Lower leg skin (tissue), 4 donors: ENCODE data around the gene KDM7A. TPM values are rescaled to one million over a fixed set of nuclear protein-coding genes. Genes with fewer than 3 reads are reported as not detected.

Experiments
- DNase-seq, 2 donors: peaks; one replicate each; pipeline ENCODE4 v3.0.0-alpha.2; 2019; ENCODE audit warnings: low spot score in 2 of 2
- H3K4me3 ChIP-seq: fragments of 200-600 bp; sonication (generic); 2 replicates; pipeline ENCODE4 v1.5.1; 2017; ENCODE audit warnings: mild to moderate bottlenecking, low read depth; ENCODE audit not compliant: poor library complexity, severe bottlenecking
- CTCF ChIP-seq, 3 donors: fragments of 450-650 bp; IDR thresholded peaks; one replicate each; pipeline ENCODE4 v1.5.1; 2016; ENCODE audit warnings: antibody characterized with exemption in 3 of 3, mild to moderate bottlenecking in 3 of 3, moderate library complexity in 2 of 3
- POLR2A ChIP-seq, 2 donors: fragments of 450-650 bp; IDR thresholded peaks; one replicate each; pipeline ENCODE4 v1.6.1; 2016 to 2017; ENCODE audit warnings: antibody characterized with exemption in 2 of 2, mild to moderate bottlenecking in 1 of 2, moderate library complexity in 1 of 2
- WGBS, 2 donors: methylation state at CpG; one replicate each; pipeline ENCODE4 v1.1.5; 2018; 5-methylcytosine and 5-hydroxymethylcytosine counted together
- intact Hi-C: fragments of 100-400 bp; cut with DNase I; formaldehyde crosslinking; loops from one replicate; pipeline ENCODE4 v1.15.0; 2023; ENCODE audit warnings: low total_unique reads
- total RNA-seq, 4 donors: library from RNA; depleted of rRNA; stranded (reverse); fragments of >200 nt; gene quantifications; one replicate each; pipeline ENCODE4 v1.1.0, GENCODE V29; 2016

Gene KDM7A, protein sequence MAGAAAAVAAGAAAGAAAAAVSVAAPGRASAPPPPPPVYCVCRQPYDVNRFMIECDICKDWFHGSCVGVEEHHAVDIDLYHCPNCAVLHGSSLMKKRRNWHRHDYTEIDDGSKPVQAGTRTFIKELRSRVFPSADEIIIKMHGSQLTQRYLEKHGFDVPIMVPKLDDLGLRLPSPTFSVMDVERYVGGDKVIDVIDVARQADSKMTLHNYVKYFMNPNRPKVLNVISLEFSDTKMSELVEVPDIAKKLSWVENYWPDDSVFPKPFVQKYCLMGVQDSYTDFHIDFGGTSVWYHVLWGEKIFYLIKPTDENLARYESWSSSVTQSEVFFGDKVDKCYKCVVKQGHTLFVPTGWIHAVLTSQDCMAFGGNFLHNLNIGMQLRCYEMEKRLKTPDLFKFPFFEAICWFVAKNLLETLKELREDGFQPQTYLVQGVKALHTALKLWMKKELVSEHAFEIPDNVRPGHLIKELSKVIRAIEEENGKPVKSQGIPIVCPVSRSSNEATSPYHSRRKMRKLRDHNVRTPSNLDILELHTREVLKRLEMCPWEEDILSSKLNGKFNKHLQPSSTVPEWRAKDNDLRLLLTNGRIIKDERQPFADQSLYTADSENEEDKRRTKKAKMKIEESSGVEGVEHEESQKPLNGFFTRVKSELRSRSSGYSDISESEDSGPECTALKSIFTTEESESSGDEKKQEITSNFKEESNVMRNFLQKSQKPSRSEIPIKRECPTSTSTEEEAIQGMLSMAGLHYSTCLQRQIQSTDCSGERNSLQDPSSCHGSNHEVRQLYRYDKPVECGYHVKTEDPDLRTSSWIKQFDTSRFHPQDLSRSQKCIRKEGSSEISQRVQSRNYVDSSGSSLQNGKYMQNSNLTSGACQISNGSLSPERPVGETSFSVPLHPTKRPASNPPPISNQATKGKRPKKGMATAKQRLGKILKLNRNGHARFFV
- 10 to 100 TPM; 36.2 to 54.0 (median 46.7) TPM for total RNA-seq

DNA sequence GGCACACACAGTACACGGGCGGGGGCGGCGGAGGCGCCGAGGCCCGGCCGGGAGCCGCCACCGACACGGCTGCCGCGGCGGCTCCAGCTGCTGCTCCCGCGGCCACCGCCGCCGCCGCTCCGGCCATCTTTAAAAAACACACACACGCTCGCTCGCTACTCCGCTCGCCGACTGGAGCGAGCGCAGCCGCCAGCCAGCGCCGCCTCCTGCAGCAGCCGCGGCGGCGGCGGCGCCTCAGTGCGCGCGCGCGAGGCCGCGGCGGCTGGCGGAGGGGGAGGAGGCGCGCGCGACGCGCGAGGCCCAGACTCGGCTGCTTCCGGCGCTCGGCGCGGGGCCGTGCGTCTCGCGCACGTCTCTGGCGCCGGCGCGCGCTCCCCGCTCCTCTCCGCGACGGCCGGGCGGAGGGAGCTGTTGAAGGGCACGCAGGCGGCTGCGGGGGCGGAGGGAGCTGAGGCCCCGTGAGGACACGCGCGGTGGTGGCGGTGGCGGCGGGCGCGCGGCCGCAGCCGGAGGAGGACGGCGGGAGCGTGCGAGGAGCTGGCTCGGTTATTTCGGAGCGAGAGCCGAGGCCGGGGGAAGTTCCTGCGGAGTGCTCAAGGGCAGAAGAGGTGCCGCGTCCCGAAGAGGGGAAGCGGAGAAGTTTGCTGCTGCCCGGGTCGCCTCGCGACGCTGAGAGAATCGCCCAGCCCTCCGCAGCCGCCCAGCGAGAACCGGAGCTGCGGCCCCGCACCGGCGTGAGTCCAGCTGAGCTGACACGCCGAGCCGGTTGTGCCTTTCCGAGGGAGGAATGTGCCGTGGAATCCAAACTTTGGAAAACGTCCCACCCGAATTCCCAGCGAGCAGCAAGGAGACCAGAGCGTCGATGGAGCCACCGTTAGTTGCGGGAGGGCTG lies at the start of gene KDM7A:
TSS of gene KDM7A (minus strand) at position 173 of the 892 bp plus-strand sequence. CDS start at position 127, 46 bp downstream.
- peak; percentile 89 to 97 for DNase-seq
- H3K4me3 ChIP-seq = peak within 1 kb of the TSS; percentile 79
- 0 to 1% methylated on average over 10 to 62 of the region's 132 CpGs for WGBS, 2 donors
- intact Hi-C loops = loop anchor here (10.0 kb wide), 1 partner anchor 148 kb away; no protein-coding TSS in a partner anchor
- TF ChIP-seq CTCF (IDR thresholded peaks at IDR 0.05) (peak in 1 of 3 donors; percentile 26), POLR2A (IDR thresholded peaks at IDR 0.05) (peak in 1 of 2 donors; percentile 20)

DNA sequence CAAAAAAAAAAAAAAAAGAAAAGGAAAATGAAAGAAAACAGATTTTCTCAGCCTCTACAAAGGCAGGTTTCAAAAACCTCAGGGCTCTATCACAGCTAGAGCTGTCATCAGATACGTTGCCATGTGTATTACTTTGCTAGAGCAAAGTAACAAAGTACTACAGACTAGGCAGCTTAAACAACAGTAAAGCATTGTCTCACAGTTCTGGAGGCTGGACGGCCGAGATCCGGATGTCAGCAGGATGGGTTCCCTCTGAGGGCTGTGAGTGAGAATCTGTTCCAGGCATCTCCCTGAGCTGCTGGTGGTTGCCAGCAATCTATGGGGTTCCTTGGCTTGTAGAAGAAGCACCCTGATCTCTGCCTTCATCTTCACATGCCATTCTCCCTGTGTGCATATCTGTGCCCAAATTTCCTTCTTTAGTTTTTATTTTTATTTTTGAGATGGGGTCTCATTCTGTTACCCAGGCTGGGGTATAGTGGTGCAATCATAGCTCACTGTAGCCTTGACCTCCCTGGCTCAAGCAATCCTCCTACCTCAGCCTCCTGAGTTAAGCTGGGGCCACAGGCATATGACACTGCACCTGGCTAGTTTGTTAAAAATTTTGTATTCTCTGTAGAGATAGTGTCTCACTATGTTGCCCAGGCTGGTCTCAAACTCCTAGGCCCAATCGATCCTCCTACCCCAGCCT lies 48.9 kb upstream of the KDM7A start:
- WGBS, 2 donors = 78 to 88% methylated on average over 5 of the region's 5 CpGs
- DNase-seq = no peak
- H3K4me3 ChIP-seq = no peak overlapping the region
- intact Hi-C loops = loop anchor here (10.0 kb wide), 1 partner anchor 89 kb away; no protein-coding TSS in a partner anchor
- TF ChIP-seq CTCF (IDR thresholded peaks at IDR 0.05) = no peak
- TF ChIP-seq POLR2A (IDR thresholded peaks at IDR 0.05) = no peak

DNA sequence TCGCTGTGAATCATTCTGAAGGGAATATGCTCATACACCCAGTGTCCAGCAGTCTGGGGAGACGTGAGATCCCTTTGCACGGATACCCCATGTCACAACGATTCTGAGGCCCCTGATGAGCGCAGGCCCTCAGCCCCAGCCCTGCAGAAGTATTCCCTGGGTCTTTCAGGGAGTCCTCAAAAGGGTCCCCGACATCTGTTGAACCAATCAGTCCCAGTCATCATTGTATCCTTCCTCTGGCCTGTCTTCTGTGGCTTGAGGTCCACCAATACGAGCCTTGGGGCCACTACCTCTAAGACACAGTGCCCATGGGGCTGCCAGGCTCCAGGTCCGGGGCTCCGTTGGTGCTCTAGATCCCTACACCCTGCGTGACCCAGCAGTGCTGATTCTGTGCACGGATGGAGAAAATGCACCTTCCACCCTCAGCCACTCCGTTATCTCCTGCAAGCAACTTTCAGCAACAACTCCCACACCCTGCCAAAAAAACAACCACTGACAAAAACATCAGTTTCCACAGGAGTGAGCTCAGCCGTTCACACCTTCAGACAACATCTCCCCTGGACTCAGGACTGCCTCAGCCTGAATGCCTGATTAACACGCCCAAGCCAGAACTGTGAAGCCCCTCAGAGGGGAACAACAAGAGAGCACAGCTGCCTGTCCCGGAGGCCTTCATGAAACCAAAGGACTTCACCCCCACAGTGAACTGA lies 46.9 kb upstream of the KDM7A start:
- H3K4me3 ChIP-seq = no peak overlapping the region
- no peak for DNase-seq
- intact Hi-C loops = loop anchor here (10.0 kb wide), 1 partner anchor 91 kb away; no protein-coding TSS in a partner anchor
- TF ChIP-seq POLR2A (IDR thresholded peaks at IDR 0.05) = no peak
- WGBS, 2 donors = 87 to 88% methylated on average over 15 of the region's 15 CpGs

DNA sequence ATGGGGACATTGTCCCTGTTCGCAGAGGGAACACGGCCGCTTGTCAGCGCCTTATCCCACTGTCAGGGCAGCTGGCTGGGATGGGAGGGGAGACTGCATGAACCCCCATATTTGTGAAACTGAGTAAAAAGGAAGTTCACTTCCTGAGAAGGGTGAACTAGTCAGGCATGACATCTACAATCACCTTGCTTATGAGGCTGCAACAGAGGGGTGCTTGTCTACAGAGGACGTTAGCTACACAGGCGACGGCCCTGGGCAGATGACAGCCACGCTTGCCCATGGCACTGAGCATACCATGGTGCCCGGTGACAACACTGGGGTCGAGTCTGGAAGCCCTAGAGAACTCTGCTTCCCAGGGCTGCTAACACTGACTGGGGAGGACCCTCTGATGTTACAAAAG lies 46.0 kb upstream of the KDM7A start:
- TF ChIP-seq CTCF (IDR thresholded peaks at IDR 0.05) = no peak
- TF ChIP-seq POLR2A (IDR thresholded peaks at IDR 0.05) = no peak
- DNase-seq = no peak
- intact Hi-C loops = loop anchor here (10.0 kb wide), 1 partner anchor 92 kb away; no protein-coding TSS in a partner anchor
- H3K4me3 ChIP-seq = no peak overlapping the region
- WGBS, 2 donors = 81 to 87% methylated on average over 10 of the region's 10 CpGs
